Measurements from ENCODE around the gene HPCAL1.

Gene HPCAL1

GRCh38 chr2:10336283-10336682 is 33.6 kb downstream of the HPCAL1 start:
- H3K27ac ChIP-seq, result no peak overlapping the region
- TF ChIP-seq CTCF (conservative IDR thresholded peaks at IDR 0.05), result no peak

- TF ChIP-seq CTCF (conservative IDR thresholded peaks at IDR 0.05), result no peak
- H3K27ac ChIP-seq, result no peak overlapping the region
These were observed 35.0 kb downstream of the HPCAL1 start for GRCh38 chr2:10337449-10338269.

- no peak overlapping the region for H3K27ac ChIP-seq
- no peak for TF ChIP-seq CTCF (conservative IDR thresholded peaks at IDR 0.05)
These were observed 35.8 kb downstream of the HPCAL1 start for GRCh38 chr2:10338270-10339188.

GRCh38 chr2:10339647-10340592 is 37.2 kb downstream of the HPCAL1 start:
- no peak overlapping the region for H3K27ac ChIP-seq
- TF ChIP-seq CTCF (conservative IDR thresholded peaks at IDR 0.05), result no peak

- H3K27ac ChIP-seq, result no peak overlapping the region
- no peak for TF ChIP-seq CTCF (conservative IDR thresholded peaks at IDR 0.05)
These were observed 37.9 kb downstream of the HPCAL1 start for GRCh38 chr2:10340593-10340975.

- no peak for TF ChIP-seq CTCF (conservative IDR thresholded peaks at IDR 0.05)
- H3K27ac ChIP-seq, result no peak overlapping the region
These were observed 38.5 kb downstream of the HPCAL1 start for GRCh38 chr2:10341193-10341592.

Data from VCaP (cell line).